ENCODE results near the gene SSBP4.

SSBP4 gene

GRCh38 chr19:18379803-18380747 is 39.1 kb upstream of the SSBP4 start (continued):
- TF ChIP-seq ZNF610 (tag by site-specific recombination; IDR thresholded peaks at IDR 0.05; ENCODE audit: borderline replicate concordance) (no peak), PRDM10 (tag by site-specific recombination; IDR thresholded peaks at IDR 0.05) (peak; percentile 88), ZBTB1 (tag by site-specific recombination; IDR thresholded peaks at IDR 0.05) (no peak), ZBTB6 (tag by site-specific recombination; IDR thresholded peaks at IDR 0.05) (peak; percentile 67), HIC1 (tag by site-specific recombination; IDR thresholded peaks at IDR 0.05) (peak; percentile 71), ZNF132 (tag by site-specific recombination; IDR thresholded peaks at IDR 0.05; ENCODE audit: borderline replicate concordance) (no peak), KLF16 (tag by site-specific recombination; IDR thresholded peaks at IDR 0.05) (peak; percentile 13; the same call in 1 of the 2 replicates), ZIC2 (tag by site-specific recombination; IDR thresholded peaks at IDR 0.05) (peak; percentile 61), ZNF354C (tag by site-specific recombination; IDR thresholded peaks at IDR 0.05; ENCODE audit: borderline replicate concordance, low read depth) (no peak), ZNF544 (tag by site-specific recombination; IDR thresholded peaks at IDR 0.05) (no peak), MYNN (tag by site-specific recombination; IDR thresholded peaks at IDR 0.05; ENCODE audit: borderline replicate concordance) (no peak), ZFP3 (tag by site-specific recombination; IDR thresholded peaks at IDR 0.05; ENCODE audit: low read depth) (no peak), ZNF366 (tag by site-specific recombination; conservative IDR thresholded peaks at IDR 0.05) (peak; percentile 97), ZNF202 (tag by site-specific recombination; IDR thresholded peaks at IDR 0.05; ENCODE audit: borderline replicate concordance) (no peak), ZNF280D (tag by site-specific recombination; IDR thresholded peaks at IDR 0.05) (no peak), ZNF112 (tag by site-specific recombination; IDR thresholded peaks at IDR 0.05) (no peak), TCF7L2 (IDR thresholded peaks at IDR 0.05; ENCODE audit: borderline replicate concordance, low read depth, low read length) (no peak), ZSCAN4 (tag by site-specific recombination; IDR thresholded peaks at IDR 0.05) (no peak), ELK4 (IDR thresholded peaks at IDR 0.05; ENCODE audit: borderline replicate concordance, low read depth, low read length) (no peak), ZFP69B (tag by site-specific recombination; IDR thresholded peaks at IDR 0.05) (peak; percentile 59; the same call in 1 of the 2 replicates), SCRT2 (tag by site-specific recombination; IDR thresholded peaks at IDR 0.05) (peak; percentile 83), PRDM6 (tag by site-specific recombination; IDR thresholded peaks at IDR 0.05) (no peak), ZNF664 (tag by site-specific recombination; IDR thresholded peaks at IDR 0.05) (no peak), ZNF660 (tag by site-specific recombination; IDR thresholded peaks at IDR 0.05) (peak; percentile 53; the same call in 1 of the 2 replicates)
